A549 (cell line): ENCODE data around the gene BBS9. TPM values are rescaled to one million over a fixed set of nuclear protein-coding genes. Genes with fewer than 3 reads are reported as not detected.

Source experiments
- ATAC-seq, 2 experiments: fragments of 200-7000 bp in 1 of 2; fragments of >200 bp in 1 of 2; cut with Nextera tagmentation in 1 of 2; cut with Tn5 transposase in 1 of 2; 3 replicates each; pipeline versions ENCODE4 v1.8.0 to v1.9.1; 2018 to 2020; ENCODE audit warnings: mild to moderate bottlenecking in 1 of 2, moderate library complexity in 1 of 2
- CTCF ChIA-PET: fragments of 300-600 bp; sonication (Branson Sonifier 250); formaldehyde crosslinking; extraction: SDS; loops from one replicate; lab custom pipeline; 2021; ENCODE audit warnings: antibody characterized with exemption, inconsistent platforms; lab: Yijun Ruan, JAX
- POLR2A ChIA-PET: fragments of 350-600 bp; formaldehyde crosslinking; extraction: SDS; loops from one replicate; lab custom pipeline; 2021; ENCODE audit warnings: antibody characterized with exemption, inconsistent platforms; lab: Yijun Ruan, JAX
- DNase-seq, 2 experiments: peaks; one replicate each; pipeline versions ENCODE4 v3.0.0 to v3.0.0-alpha.2; 2011 to 2016; ENCODE audit warnings: low read depth in 1 of 2, low spot score in 1 of 2
- FAIRE-seq: peaks from 2 replicates; lab custom pipeline; 2011; peaks lifted over from hg19 to GRCh38; lab: Jason Lieb, UNC
- H3K27ac ChIP-seq, 2 experiments: fragments of >200 bp; sonication (Bioruptor Twin); formaldehyde crosslinking; 3 replicates each; pipeline ENCODE4 v1.5.1; 2016 to 2017
- H3K4me1 ChIP-seq: fragments of >200 bp; sonication (Bioruptor Twin); formaldehyde crosslinking; 3 replicates; pipeline ENCODE4 v1.6.1; 2016
- H3K4me2 ChIP-seq: fragments of >200 bp; sonication (Bioruptor Twin); formaldehyde crosslinking; 3 replicates; pipeline ENCODE4 v1.6.1; 2016
- H3K4me3 ChIP-seq: fragments of >200 bp; sonication (Bioruptor Twin); formaldehyde crosslinking; 3 replicates; pipeline ENCODE4 v1.5.1; 2016
- H3K9me3 ChIP-seq: fragments of >200 bp; sonication (Bioruptor Twin); formaldehyde crosslinking; 3 replicates; pipeline ENCODE4 v1.6.1; 2016
- BHLHE40 ChIP-seq: IDR thresholded peaks from 2 replicates; pipeline ENCODE4 v1.6.1; 2012; ENCODE audit warnings: low read depth, low read length, inconsistent platforms
- CBX2 ChIP-seq: fragments of 200-600 bp; sonication (generic); IDR thresholded peaks from 2 replicates; pipeline ENCODE4 v1.6.1; 2016; ENCODE audit warnings: low read depth, mild to moderate bottlenecking, borderline replicate concordance
- CHD2 ChIP-seq: fragments of 150-350 bp; IDR thresholded peaks from 2 replicates; pipeline ENCODE4 v1.6.1; 2014; ENCODE audit warnings: low read length; ENCODE audit not compliant: partially characterized antibody
- EP300 ChIP-seq, 2 experiments: fragments of >200 bp; sonication (Bioruptor Twin); formaldehyde crosslinking; IDR thresholded peaks; 2 replicates in 1 of 2; 3 replicates in 1 of 2; pipeline ENCODE4 v1.6.1; 2016 to 2017
- ESRRA ChIP-seq: fragments of 150-350 bp; IDR thresholded peaks from 2 replicates; pipeline ENCODE4 v1.6.1; 2014; ENCODE audit warnings: mild to moderate bottlenecking, low read length, borderline replicate concordance
- FOSB ChIP-seq: fragments of 250-450 bp; sonication (Bioruptor Pico); IDR thresholded peaks from 2 replicates; pipeline ENCODE4 v1.5.0; 2020; ENCODE audit warnings: mild to moderate bottlenecking, moderate library complexity
- FOXS1 ChIP-seq: fragments of 250-450 bp; sonication (Bioruptor Pico); IDR thresholded peaks from 2 replicates; pipeline ENCODE4 v1.5.0; 2020; ENCODE audit warnings: mild to moderate bottlenecking, moderate library complexity
- HOXA7 ChIP-seq: fragments of 250-450 bp; sonication (Bioruptor Pico); IDR thresholded peaks from 2 replicates; pipeline ENCODE4 v1.5.0; 2020; ENCODE audit warnings: mild to moderate bottlenecking, moderate library complexity
- HOXB5 ChIP-seq: fragments of 250-450 bp; sonication (Bioruptor Pico); IDR thresholded peaks from 2 replicates; pipeline ENCODE4 v1.5.0; 2020; ENCODE audit warnings: mild to moderate bottlenecking, moderate library complexity
- KDM1A ChIP-seq: fragments of 200-600 bp; sonication (generic); IDR thresholded peaks from 2 replicates; pipeline ENCODE4 v1.6.1; 2016; ENCODE audit warnings: low read depth, mild to moderate bottlenecking
- KDM5A ChIP-seq: fragments of 200-600 bp; sonication (generic); IDR thresholded peaks from 2 replicates; pipeline ENCODE4 v1.6.1; 2016; ENCODE audit warnings: antibody characterized with exemption, mild to moderate bottlenecking
- MAFK ChIP-seq: fragments of 450-650 bp; IDR thresholded peaks from 2 replicates; pipeline ENCODE4 v1.6.1; 2014; ENCODE audit not compliant: partially characterized antibody
- MAZ ChIP-seq: fragments of 150-350 bp; IDR thresholded peaks from 2 replicates; pipeline ENCODE4 v1.6.1; 2014; ENCODE audit warnings: antibody characterized with exemption, low read depth, low read length, borderline replicate concordance
- NFE2L2 ChIP-seq: fragments of 150-350 bp; conservative IDR thresholded peaks from 2 replicates; pipeline ENCODE4 v1.6.1; 2014; ENCODE audit warnings: low read length
- NPAS2 ChIP-seq: fragments of 250-450 bp; sonication (Bioruptor Pico); IDR thresholded peaks from 2 replicates; pipeline ENCODE4 v1.8.0; 2022; ENCODE audit warnings: mild to moderate bottlenecking, moderate library complexity, borderline replicate concordance
- RARB ChIP-seq: fragments of 250-450 bp; sonication (Bioruptor Pico); IDR thresholded peaks from 2 replicates; pipeline ENCODE4 v1.8.0; 2021; ENCODE audit warnings: mild to moderate bottlenecking, moderate library complexity
- RNF2 ChIP-seq: fragments of 200-600 bp; sonication (generic); IDR thresholded peaks from 2 replicates; pipeline ENCODE4 v1.6.1; 2016; ENCODE audit warnings: low read depth, mild to moderate bottlenecking, antibody characterized with exemption, moderate library complexity, borderline replicate concordance
- TFCP2L1 ChIP-seq: fragments of 250-450 bp; sonication (Bioruptor Pico); IDR thresholded peaks from 2 replicates; pipeline ENCODE4 v1.5.0; 2021; ENCODE audit warnings: mild to moderate bottlenecking
- ZC3H11A ChIP-seq: fragments of 450-650 bp; IDR thresholded peaks from 2 replicates; pipeline ENCODE4 v1.6.1; 2014; ENCODE audit warnings: antibody characterized with exemption, mild to moderate bottlenecking
- ZFP36 ChIP-seq: fragments of 450-650 bp; IDR thresholded peaks from 2 replicates; pipeline ENCODE4 v1.6.1; 2014; ENCODE audit warnings: borderline replicate concordance; ENCODE audit not compliant: partially characterized antibody
- ZNF302 ChIP-seq: fragments of 250-450 bp; sonication (Bioruptor Pico); IDR thresholded peaks from 2 replicates; pipeline ENCODE4 v1.9.0; 2021; ENCODE audit warnings: inconsistent platforms, mild to moderate bottlenecking, moderate library complexity
- WGBS: methylation state at CpG from one replicate; pipeline ENCODE4 v1.1.6; 2017; ENCODE audit errors: missing lambda C conversion rate; 5-methylcytosine and 5-hydroxymethylcytosine counted together
- polyA plus RNA-seq, 4 experiments: library from polyadenylated mRNA; depleted of rRNA in 3 of 4; stranded (reverse); fragments of >200 nt; fragmentation: RNase III in 1 of 4; extraction: RNeasy Plus Mini Kit Qiagen cat#74134 plus additional on column Dnase treatment in 1 of 4; gene quantifications; 2 replicates in 3 of 4; 3 replicates in 1 of 4; pipeline ENCODE4 v1.2.3, GENCODE V29; 2011 to 2017
- TF ChIP-seq, protein P1 (sequence below): fragments of 150-350 bp; IDR thresholded peaks from 2 replicates; pipeline ENCODE4 v1.6.1; 2014; ENCODE audit warnings: low read depth, mild to moderate bottlenecking, low read length
- TF ChIP-seq, protein P2 (sequence below): IDR thresholded peaks from 2 replicates; pipeline ENCODE4 v1.6.1; 2012; ENCODE audit warnings: low read depth, borderline replicate concordance
- TF ChIP-seq, protein P3 (sequence below): fragments of >200 bp; sonication (Bioruptor Twin); formaldehyde crosslinking; IDR thresholded peaks from 3 replicates; pipeline ENCODE4 v1.5.1; 2016
- TF ChIP-seq, protein P4 (sequence below): fragments of >200 bp; sonication (Bioruptor Twin); formaldehyde crosslinking; IDR thresholded peaks from 3 replicates; pipeline ENCODE4 v1.6.1; 2016
- TF ChIP-seq, protein P5 (sequence below): IDR thresholded peaks from 2 replicates; pipeline ENCODE4 v1.6.1; 2012
- TF ChIP-seq, protein P6 (sequence below): fragments of 250-450 bp; sonication (Bioruptor Pico); IDR thresholded peaks from 2 replicates; pipeline ENCODE4 v1.5.0; 2021; ENCODE audit warnings: mild to moderate bottlenecking, moderate library complexity, borderline replicate concordance
- TF ChIP-seq, protein P7 (sequence below): fragments of >200 bp; sonication (Bioruptor Twin); formaldehyde crosslinking; IDR thresholded peaks from 2 replicates; pipeline ENCODE4 v1.6.1; 2016

Gene BBS9
- polyA plus RNA-seq, 2 of the 4 experiments (the other 2 are of a cell fraction): 8.3 to 9.1 TPM

DNA sequence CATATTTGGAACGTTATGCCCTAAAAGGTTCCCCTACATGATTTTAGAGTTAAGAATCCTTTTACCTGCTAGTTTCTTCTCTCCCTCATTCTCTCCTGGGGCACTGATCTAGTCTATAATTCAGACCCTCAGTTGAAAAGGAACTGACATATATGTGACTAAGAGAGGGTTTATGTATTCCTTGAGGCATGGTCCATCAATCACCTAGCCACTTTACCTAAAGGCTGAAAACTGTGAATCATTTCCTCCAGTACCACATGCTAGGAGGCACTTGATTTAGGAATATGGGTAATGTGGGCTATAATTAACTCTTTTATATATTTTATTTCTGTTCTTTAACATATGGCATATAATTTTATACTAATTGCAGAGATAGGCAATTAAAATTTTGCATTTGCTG is 303.5 kb downstream of the BBS9 start (continued):
- TF ChIP-seq TFCP2L1 (CRISPR knock-in tag): no peak
- TF ChIP-seq HOXB5: no peak
- no peak for TF ChIP-seq NPAS2 (CRISPR knock-in tag)
- TF ChIP-seq ESRRA: no peak
- TF ChIP-seq CBX2: no peak
- no peak for TF ChIP-seq ZNF302 (CRISPR knock-in tag)
- TF ChIP-seq, protein P1, sequence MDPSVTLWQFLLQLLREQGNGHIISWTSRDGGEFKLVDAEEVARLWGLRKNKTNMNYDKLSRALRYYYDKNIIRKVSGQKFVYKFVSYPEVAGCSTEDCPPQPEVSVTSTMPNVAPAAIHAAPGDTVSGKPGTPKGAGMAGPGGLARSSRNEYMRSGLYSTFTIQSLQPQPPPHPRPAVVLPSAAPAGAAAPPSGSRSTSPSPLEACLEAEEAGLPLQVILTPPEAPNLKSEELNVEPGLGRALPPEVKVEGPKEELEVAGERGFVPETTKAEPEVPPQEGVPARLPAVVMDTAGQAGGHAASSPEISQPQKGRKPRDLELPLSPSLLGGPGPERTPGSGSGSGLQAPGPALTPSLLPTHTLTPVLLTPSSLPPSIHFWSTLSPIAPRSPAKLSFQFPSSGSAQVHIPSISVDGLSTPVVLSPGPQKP: no peak
- no peak for TF ChIP-seq MAZ
- no peak for TF ChIP-seq CHD2

DNA sequence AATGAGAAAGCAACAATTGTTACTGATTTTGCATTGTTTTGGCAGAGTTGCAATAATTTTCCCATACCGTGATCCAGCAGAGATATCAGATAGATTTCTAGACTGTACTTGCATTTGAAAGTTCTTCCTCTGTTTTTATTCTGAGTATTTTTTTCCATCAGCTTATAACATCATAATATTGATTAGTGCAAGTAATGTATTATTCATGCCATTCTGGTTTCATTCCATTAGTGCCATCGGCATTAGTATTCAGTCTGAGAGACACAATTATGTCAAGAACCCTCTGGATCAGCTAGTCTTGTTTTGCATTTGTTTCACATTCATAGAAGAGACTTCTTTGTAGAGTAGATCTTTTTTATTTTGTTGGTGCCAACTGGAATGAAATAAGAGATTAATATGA is 304.0 kb downstream of the BBS9 start:
- ATAC-seq (no peak), DNase-seq (no peak), FAIRE-seq (no peak)
- Histone ChIP-seq H3K4me3 (no peak overlapping the region), H3K4me1 (no peaks in the 10 kb centered on the region), H3K9me3 (no peaks in the 10 kb centered on the region), H3K4me2 (no peak overlapping the region), H3K27ac (no peak overlapping the region)
- 87% methylated on average over 2 of the region's 2 CpGs for WGBS
- CTCF ChIA-PET: no interaction called here
- POLR2A ChIA-PET: no interaction called here
- TF ChIP-seq ZC3H11A (no peak), MAFK (no peak)
- TF ChIP-seq, all 56 proteins: peak for 0

DNA sequence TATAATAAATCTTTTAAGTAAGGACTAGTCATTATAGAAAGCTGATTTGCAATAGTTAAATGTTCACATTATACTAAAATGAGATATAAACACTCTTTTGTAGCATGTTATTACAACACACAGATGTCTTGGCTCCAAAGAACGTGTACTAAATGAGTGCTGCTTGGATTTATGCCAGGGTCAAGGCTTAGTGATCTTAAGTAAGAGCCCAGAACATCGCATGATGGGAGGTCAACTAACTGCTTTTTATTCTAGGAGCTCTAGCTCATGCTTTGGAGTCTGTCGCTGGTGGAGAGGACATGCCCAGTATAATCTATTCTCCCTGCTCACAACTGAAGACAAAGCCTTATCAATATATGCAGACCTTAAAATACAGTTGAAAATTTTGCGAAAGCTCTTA is 315.1 kb downstream of the BBS9 start:
- FAIRE-seq (no peak), ATAC-seq (no peak)
- WGBS: 64% methylated on average over 4 of the region's 4 CpGs
- H3K9me3 ChIP-seq: no peaks in the 10 kb centered on the region
- H3K27ac ChIP-seq: no peak overlapping the region
- TF ChIP-seq NFE2L2: no peak
- TF ChIP-seq KDM5A: no peak
- TF ChIP-seq, protein P2, sequence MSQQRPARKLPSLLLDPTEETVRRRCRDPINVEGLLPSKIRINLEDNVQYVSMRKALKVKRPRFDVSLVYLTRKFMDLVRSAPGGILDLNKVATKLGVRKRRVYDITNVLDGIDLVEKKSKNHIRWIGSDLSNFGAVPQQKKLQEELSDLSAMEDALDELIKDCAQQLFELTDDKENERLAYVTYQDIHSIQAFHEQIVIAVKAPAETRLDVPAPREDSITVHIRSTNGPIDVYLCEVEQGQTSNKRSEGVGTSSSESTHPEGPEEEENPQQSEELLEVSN: no peak
- no peak for TF ChIP-seq RARB (CRISPR knock-in tag)
- TF ChIP-seq RNF2: no peak
- TF ChIP-seq, protein P1: no peak
- no peak for TF ChIP-seq NPAS2 (CRISPR knock-in tag)
- no peak for TF ChIP-seq FOSB (CRISPR knock-in tag)
- TF ChIP-seq EP300 (IDR thresholded peaks at IDR 0.05): no peak
- TF ChIP-seq FOXS1 (CRISPR knock-in tag): no peak
- no peak for TF ChIP-seq BHLHE40
- TF ChIP-seq, protein P3, sequence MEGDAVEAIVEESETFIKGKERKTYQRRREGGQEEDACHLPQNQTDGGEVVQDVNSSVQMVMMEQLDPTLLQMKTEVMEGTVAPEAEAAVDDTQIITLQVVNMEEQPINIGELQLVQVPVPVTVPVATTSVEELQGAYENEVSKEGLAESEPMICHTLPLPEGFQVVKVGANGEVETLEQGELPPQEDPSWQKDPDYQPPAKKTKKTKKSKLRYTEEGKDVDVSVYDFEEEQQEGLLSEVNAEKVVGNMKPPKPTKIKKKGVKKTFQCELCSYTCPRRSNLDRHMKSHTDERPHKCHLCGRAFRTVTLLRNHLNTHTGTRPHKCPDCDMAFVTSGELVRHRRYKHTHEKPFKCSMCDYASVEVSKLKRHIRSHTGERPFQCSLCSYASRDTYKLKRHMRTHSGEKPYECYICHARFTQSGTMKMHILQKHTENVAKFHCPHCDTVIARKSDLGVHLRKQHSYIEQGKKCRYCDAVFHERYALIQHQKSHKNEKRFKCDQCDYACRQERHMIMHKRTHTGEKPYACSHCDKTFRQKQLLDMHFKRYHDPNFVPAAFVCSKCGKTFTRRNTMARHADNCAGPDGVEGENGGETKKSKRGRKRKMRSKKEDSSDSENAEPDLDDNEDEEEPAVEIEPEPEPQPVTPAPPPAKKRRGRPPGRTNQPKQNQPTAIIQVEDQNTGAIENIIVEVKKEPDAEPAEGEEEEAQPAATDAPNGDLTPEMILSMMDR: no peak
- no peak for TF ChIP-seq KDM1A
- TF ChIP-seq, protein P4, sequence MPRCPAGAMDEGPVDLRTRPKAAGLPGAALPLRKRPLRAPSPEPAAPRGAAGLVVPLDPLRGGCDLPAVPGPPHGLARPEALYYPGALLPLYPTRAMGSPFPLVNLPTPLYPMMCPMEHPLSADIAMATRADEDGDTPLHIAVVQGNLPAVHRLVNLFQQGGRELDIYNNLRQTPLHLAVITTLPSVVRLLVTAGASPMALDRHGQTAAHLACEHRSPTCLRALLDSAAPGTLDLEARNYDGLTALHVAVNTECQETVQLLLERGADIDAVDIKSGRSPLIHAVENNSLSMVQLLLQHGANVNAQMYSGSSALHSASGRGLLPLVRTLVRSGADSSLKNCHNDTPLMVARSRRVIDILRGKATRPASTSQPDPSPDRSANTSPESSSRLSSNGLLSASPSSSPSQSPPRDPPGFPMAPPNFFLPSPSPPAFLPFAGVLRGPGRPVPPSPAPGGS: no peak
- TF ChIP-seq, protein P5, sequence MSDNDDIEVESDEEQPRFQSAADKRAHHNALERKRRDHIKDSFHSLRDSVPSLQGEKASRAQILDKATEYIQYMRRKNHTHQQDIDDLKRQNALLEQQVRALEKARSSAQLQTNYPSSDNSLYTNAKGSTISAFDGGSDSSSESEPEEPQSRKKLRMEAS: no peak
- TF ChIP-seq HOXA7: no peak
- no peak for TF ChIP-seq ZFP36
- TF ChIP-seq, protein P6, sequence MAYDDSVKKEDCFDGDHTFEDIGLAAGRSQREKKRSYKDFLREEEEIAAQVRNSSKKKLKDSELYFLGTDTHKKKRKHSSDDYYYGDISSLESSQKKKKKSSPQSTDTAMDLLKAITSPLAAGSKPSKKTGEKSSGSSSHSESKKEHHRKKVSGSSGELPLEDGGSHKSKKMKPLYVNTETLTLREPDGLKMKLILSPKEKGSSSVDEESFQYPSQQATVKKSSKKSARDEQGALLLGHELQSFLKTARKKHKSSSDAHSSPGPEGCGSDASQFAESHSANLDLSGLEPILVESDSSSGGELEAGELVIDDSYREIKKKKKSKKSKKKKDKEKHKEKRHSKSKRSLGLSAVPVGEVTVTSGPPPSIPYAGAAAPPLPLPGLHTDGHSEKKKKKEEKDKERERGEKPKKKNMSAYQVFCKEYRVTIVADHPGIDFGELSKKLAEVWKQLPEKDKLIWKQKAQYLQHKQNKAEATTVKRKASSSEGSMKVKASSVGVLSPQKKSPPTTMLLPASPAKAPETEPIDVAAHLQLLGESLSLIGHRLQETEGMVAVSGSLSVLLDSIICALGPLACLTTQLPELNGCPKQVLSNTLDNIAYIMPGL (CRISPR knock-in tag): no peak
- TF ChIP-seq, protein P7, sequence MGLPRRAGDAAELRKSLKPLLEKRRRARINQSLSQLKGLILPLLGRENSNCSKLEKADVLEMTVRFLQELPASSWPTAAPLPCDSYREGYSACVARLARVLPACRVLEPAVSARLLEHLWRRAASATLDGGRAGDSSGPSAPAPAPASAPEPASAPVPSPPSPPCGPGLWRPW: no peak
- TF ChIP-seq ESRRA: no peak
- TF ChIP-seq, all 56 proteins: peak for 0
- ChIA-PET POLR2A (no interaction called here), CTCF (interaction anchor here (1.0 to 1.1 kb wide), 2 partner anchors 10 to 15 kb away, joined by 3 to 8 read pairs; no protein-coding TSS in a partner anchor)
- H3K4me2 ChIP-seq: no peak overlapping the region
- H3K4me1 ChIP-seq: no peaks in the 10 kb centered on the region
- no peak overlapping the region for H3K4me3 ChIP-seq
- DNase-seq: no peak
